ENCODE data around the gene PRKCE.
A peak's percentile ranks its signal among the peaks of the same experiment; 100 is the strongest.

Gene PRKCE

DNA sequence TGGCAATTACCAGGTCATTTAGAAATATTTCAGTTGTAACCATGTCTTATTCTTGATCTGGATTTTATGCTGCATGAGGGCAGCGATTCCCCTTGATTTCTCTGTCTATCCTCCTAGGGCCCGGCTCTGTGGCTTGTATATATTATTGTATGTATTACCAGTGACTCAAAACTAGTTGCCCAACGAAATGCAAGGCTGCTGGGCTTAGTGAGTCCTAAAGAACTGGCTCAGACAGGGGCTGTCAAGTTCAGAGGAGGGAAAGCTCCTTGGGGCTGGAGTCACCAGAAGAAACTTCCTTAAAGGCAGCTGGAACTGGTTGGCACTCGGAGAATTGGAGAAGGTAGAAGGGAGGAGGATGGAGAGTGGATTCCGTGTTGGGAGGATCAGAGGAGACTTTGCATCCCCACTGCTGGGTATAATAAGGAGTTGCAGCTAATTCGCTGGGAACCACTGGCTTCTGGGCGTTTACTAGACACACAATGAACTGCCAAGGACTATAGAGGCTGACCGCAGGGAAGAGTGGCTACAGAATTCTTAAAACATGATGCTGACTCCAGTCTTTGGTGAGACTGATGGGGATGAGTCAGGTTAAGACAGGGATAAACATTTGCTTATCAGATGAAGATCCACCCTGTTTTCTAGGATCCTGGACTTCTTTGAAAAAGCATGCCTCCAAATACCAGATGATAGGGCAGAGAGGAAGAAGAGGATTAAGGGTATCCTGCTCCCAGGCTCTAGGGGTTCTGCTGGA, 104.3 kb downstream of the PRKCE start:
- H4K8ac ChIP-seq (ENCODE audit: low read depth, low read length), result no peak overlapping the region
- no peak overlapping the region for H3K56ac ChIP-seq (ENCODE audit: low read length)
- H3K23ac ChIP-seq (ENCODE audit: low read length), result no peak overlapping the region
- H3K27ac ChIP-seq (ENCODE audit: low read depth, low read length), result no peak overlapping the region
- no peak overlapping the region for H3K4ac ChIP-seq (ENCODE audit: low read depth, low read length)
- no peaks in the 10 kb centered on the region for H3K27me3 ChIP-seq (ENCODE audit: insufficient read depth, low read length, poor library complexity)
- no peak overlapping the region for H3K9ac ChIP-seq (ENCODE audit: low read length)
- no peaks in the 10 kb centered on the region for H3K79me1 ChIP-seq (ENCODE audit: low read length)
- no peak overlapping the region for H3K18ac ChIP-seq (ENCODE audit: low read length)
- H3K4me2 ChIP-seq (ENCODE audit: low read length), result no peak overlapping the region
- no CpG with 5 or more reads among the region's 8 CpGs for WGBS (ENCODE audit: extremely low coverage, insufficient coverage, low lambda C conversion rate)
- no peak overlapping the region for H2BK120ac ChIP-seq (ENCODE audit: low read depth, low read length)
- H2BK5ac ChIP-seq (ENCODE audit: low read length), result no peak overlapping the region
- no peaks in the 10 kb centered on the region for H3K4me1 ChIP-seq (ENCODE audit: control insufficient read depth, low read depth, low read length)
- DNase-seq, result peak; percentile 23
- H3K79me2 ChIP-seq (ENCODE audit: control insufficient read depth, insufficient read depth, low read length), result no peaks in the 10 kb centered on the region
- no peak overlapping the region for H4K5ac ChIP-seq (ENCODE audit: low read length)
- H2BK15ac ChIP-seq (replicated peaks; ENCODE audit: low read depth), result no peak overlapping the region
- no peak overlapping the region for H2AK5ac ChIP-seq (ENCODE audit: low read length)
- no peaks in the 10 kb centered on the region for H3K36me3 ChIP-seq (ENCODE audit: control insufficient read depth, insufficient read depth, low read length)
- H3K4me3 ChIP-seq (ENCODE audit: low read length), result no peak overlapping the region

GRCh38 chr2:45758018-45758417, 106.5 kb downstream of the PRKCE start:
- no peaks in the 10 kb centered on the region for H3K27me3 ChIP-seq (ENCODE audit: insufficient read depth, low read length, poor library complexity)
- H3K18ac ChIP-seq (ENCODE audit: low read length), result no peak overlapping the region
- H2BK5ac ChIP-seq (ENCODE audit: low read length), result no peak overlapping the region
- H3K4me2 ChIP-seq (ENCODE audit: low read length), result no peak overlapping the region
- no peak overlapping the region for H4K5ac ChIP-seq (ENCODE audit: low read length)
- no peak overlapping the region for H4K8ac ChIP-seq (ENCODE audit: low read depth, low read length)
- H3K79me2 ChIP-seq (ENCODE audit: control insufficient read depth, insufficient read depth, low read length), result no peaks in the 10 kb centered on the region
- no peaks in the 10 kb centered on the region for H3K79me1 ChIP-seq (ENCODE audit: low read length)
- WGBS (ENCODE audit: extremely low coverage, insufficient coverage, low lambda C conversion rate), result no CpG with 5 or more reads among the region's 1 CpG
- H2AK5ac ChIP-seq (ENCODE audit: low read length), result no peak overlapping the region
- H3K23ac ChIP-seq (ENCODE audit: low read length), result no peak overlapping the region
- no peak overlapping the region for H3K4me3 ChIP-seq (ENCODE audit: low read length)
- DNase-seq, result no peak
- no peak overlapping the region for H3K9ac ChIP-seq (ENCODE audit: low read length)
- H2BK120ac ChIP-seq (ENCODE audit: low read depth, low read length), result no peak overlapping the region
- H3K27ac ChIP-seq (ENCODE audit: low read depth, low read length), result no peak overlapping the region
- no peaks in the 10 kb centered on the region for H3K36me3 ChIP-seq (ENCODE audit: control insufficient read depth, insufficient read depth, low read length)
- no peak overlapping the region for H2BK15ac ChIP-seq (replicated peaks; ENCODE audit: low read depth)
- H3K4ac ChIP-seq (ENCODE audit: low read depth, low read length), result no peak overlapping the region
- no peak overlapping the region for H3K56ac ChIP-seq (ENCODE audit: low read length)
- H3K4me1 ChIP-seq (ENCODE audit: control insufficient read depth, low read depth, low read length), result no peaks in the 10 kb centered on the region

DNA sequence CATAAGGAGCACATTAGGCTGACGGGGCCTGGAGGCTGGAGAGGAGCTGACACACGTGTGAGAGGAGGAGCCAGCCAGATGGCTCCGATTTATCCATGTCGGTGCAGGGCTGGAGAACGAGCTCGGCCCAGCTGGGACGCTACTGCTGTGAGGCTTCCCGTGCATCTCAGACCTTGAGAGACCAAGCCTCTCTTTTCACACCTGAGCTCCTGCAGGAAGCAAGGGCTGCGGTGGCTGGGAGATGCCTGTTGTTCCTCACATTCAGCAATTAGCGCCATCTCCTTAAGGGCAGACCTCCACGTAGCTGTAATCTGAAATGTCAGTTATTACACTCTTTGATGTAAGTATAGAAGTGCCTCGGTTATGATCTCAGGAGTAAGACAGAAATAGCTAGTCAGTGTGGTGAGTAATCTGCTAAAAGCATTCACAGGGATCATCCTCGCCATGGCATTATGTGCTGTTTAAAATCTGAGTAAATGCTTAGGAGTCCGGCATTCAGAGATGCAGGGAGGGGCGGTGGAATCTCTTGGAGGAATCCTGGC, 107.9 kb downstream of the PRKCE start:
- WGBS (ENCODE audit: extremely low coverage, insufficient coverage, low lambda C conversion rate), result no CpG with 5 or more reads among the region's 15 CpGs

GRCh38 chr2:45761635-45762034, 110.2 kb downstream of the PRKCE start:
- no peak overlapping the region for H2AK5ac ChIP-seq (ENCODE audit: low read length)
- no peak overlapping the region for H3K4ac ChIP-seq (ENCODE audit: low read depth, low read length)
- H3K18ac ChIP-seq (ENCODE audit: low read length), result no peak overlapping the region
- H2BK5ac ChIP-seq (ENCODE audit: low read length), result no peak overlapping the region
- H3K23ac ChIP-seq (ENCODE audit: low read length), result no peak overlapping the region
- no peak overlapping the region for H2BK120ac ChIP-seq (ENCODE audit: low read depth, low read length)
- H3K36me3 ChIP-seq (ENCODE audit: control insufficient read depth, insufficient read depth, low read length), result no peaks in the 10 kb centered on the region
- DNase-seq, result peak; percentile 51
- H3K4me1 ChIP-seq (ENCODE audit: control insufficient read depth, low read depth, low read length), result no peaks in the 10 kb centered on the region
- no peaks in the 10 kb centered on the region for H3K79me1 ChIP-seq (ENCODE audit: low read length)
- H3K56ac ChIP-seq (ENCODE audit: low read length), result no peak overlapping the region
- H3K27me3 ChIP-seq (ENCODE audit: insufficient read depth, low read length, poor library complexity), result no peaks in the 10 kb centered on the region
- H4K8ac ChIP-seq (ENCODE audit: low read depth, low read length), result no peak overlapping the region
- H3K4me2 ChIP-seq (ENCODE audit: low read length), result no peak overlapping the region
- H3K4me3 ChIP-seq (ENCODE audit: low read length), result no peak overlapping the region
- H3K79me2 ChIP-seq (ENCODE audit: control insufficient read depth, insufficient read depth, low read length), result no peaks in the 10 kb centered on the region
- H2BK15ac ChIP-seq (replicated peaks; ENCODE audit: low read depth), result no peak overlapping the region
- H4K5ac ChIP-seq (ENCODE audit: low read length), result no peak overlapping the region
- no peak overlapping the region for H3K27ac ChIP-seq (ENCODE audit: low read depth, low read length)
- no CpG with 5 or more reads among the region's 4 CpGs for WGBS (ENCODE audit: extremely low coverage, insufficient coverage, low lambda C conversion rate)
- H3K9ac ChIP-seq (ENCODE audit: low read length), result no peak overlapping the region

More for the DNA sequence above, 107.9 kb downstream of the PRKCE start:
- no peak overlapping the region for H3K18ac ChIP-seq (ENCODE audit: low read length)
- H3K27ac ChIP-seq (ENCODE audit: low read depth, low read length), result no peak overlapping the region
- no peak overlapping the region for H3K4me2 ChIP-seq (ENCODE audit: low read length)
- no peaks in the 10 kb centered on the region for H3K36me3 ChIP-seq (ENCODE audit: control insufficient read depth, insufficient read depth, low read length)
- H3K4me1 ChIP-seq (ENCODE audit: control insufficient read depth, low read depth, low read length), result no peaks in the 10 kb centered on the region
- no peak overlapping the region for H2BK5ac ChIP-seq (ENCODE audit: low read length)
- no peak overlapping the region for H3K4ac ChIP-seq (ENCODE audit: low read depth, low read length)
- H2BK15ac ChIP-seq (replicated peaks; ENCODE audit: low read depth), result no peak overlapping the region
- H3K27me3 ChIP-seq (ENCODE audit: insufficient read depth, low read length, poor library complexity), result no peaks in the 10 kb centered on the region
- H4K5ac ChIP-seq (ENCODE audit: low read length), result no peak overlapping the region
- H2BK120ac ChIP-seq (ENCODE audit: low read depth, low read length), result no peak overlapping the region
- no peak overlapping the region for H4K8ac ChIP-seq (ENCODE audit: low read depth, low read length)
- H3K9ac ChIP-seq (ENCODE audit: low read length), result no peak overlapping the region
- no peak overlapping the region for H3K56ac ChIP-seq (ENCODE audit: low read length)
- no peak overlapping the region for H3K4me3 ChIP-seq (ENCODE audit: low read length)
- peak; percentile 69 for DNase-seq
- H3K79me1 ChIP-seq (ENCODE audit: low read length), result no peaks in the 10 kb centered on the region
- no peak overlapping the region for H3K23ac ChIP-seq (ENCODE audit: low read length)
- no peak overlapping the region for H2AK5ac ChIP-seq (ENCODE audit: low read length)
- no peaks in the 10 kb centered on the region for H3K79me2 ChIP-seq (ENCODE audit: control insufficient read depth, insufficient read depth, low read length)

GRCh38 chr2:45763255-45763654, 111.8 kb downstream of the PRKCE start:
- no peak overlapping the region for H3K56ac ChIP-seq (ENCODE audit: low read length)
- H3K4me2 ChIP-seq (ENCODE audit: low read length), result no peak overlapping the region
- H3K27me3 ChIP-seq (ENCODE audit: insufficient read depth, low read length, poor library complexity), result no peaks in the 10 kb centered on the region
- H3K36me3 ChIP-seq (ENCODE audit: control insufficient read depth, insufficient read depth, low read length), result no peaks in the 10 kb centered on the region
- no peak overlapping the region for H3K9ac ChIP-seq (ENCODE audit: low read length)
- no peak overlapping the region for H2BK120ac ChIP-seq (ENCODE audit: low read depth, low read length)
- no peak overlapping the region for H3K4me3 ChIP-seq (ENCODE audit: low read length)
- no peaks in the 10 kb centered on the region for H3K79me1 ChIP-seq (ENCODE audit: low read length)
- no peak overlapping the region for H4K5ac ChIP-seq (ENCODE audit: low read length)
- H3K4ac ChIP-seq (ENCODE audit: low read depth, low read length), result no peak overlapping the region
- no peak overlapping the region for H3K18ac ChIP-seq (ENCODE audit: low read length)
- H3K4me1 ChIP-seq (ENCODE audit: control insufficient read depth, low read depth, low read length), result no peaks in the 10 kb centered on the region
- no CpG with 5 or more reads among the region's 2 CpGs for WGBS (ENCODE audit: extremely low coverage, insufficient coverage, low lambda C conversion rate)
- no peak overlapping the region for H3K23ac ChIP-seq (ENCODE audit: low read length)
- no peak overlapping the region for H3K27ac ChIP-seq (ENCODE audit: low read depth, low read length)
- H2AK5ac ChIP-seq (ENCODE audit: low read length), result no peak overlapping the region
- no peak overlapping the region for H4K8ac ChIP-seq (ENCODE audit: low read depth, low read length)
- no peaks in the 10 kb centered on the region for H3K79me2 ChIP-seq (ENCODE audit: control insufficient read depth, insufficient read depth, low read length)
- H2BK5ac ChIP-seq (ENCODE audit: low read length), result no peak overlapping the region
- no peak overlapping the region for H2BK15ac ChIP-seq (replicated peaks; ENCODE audit: low read depth)
- DNase-seq, result no peak

DNA sequence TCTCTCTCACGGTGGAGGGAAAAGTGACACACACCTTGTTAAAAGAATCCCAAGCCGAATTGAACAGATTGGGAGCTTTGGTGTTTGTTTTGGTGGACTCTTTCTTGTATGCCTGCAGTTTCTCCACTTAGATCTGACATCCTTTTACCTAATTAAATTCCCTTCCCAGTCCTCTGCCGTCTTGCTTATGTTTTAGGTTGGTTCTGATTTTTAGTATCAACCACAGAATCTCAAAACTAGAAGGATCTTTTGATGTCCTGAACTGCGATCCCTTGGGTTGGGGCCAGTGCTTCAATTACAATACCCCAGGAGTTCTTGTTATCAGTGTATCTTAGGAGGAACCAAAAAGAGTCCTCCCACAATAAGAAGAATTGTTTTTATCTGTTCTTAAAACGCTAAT, 112.3 kb downstream of the PRKCE start:
- Histone ChIP-seq H3K9ac (ENCODE audit: low read length) (no peak overlapping the region), H3K27ac (ENCODE audit: low read depth, low read length) (no peak overlapping the region), H4K8ac (ENCODE audit: low read depth, low read length) (no peak overlapping the region), H4K5ac (ENCODE audit: low read length) (no peak overlapping the region), H3K36me3 (ENCODE audit: control insufficient read depth, insufficient read depth, low read length) (no peaks in the 10 kb centered on the region), H3K27me3 (ENCODE audit: insufficient read depth, low read length, poor library complexity) (no peaks in the 10 kb centered on the region), H2AK5ac (ENCODE audit: low read length) (no peak overlapping the region), H3K4ac (ENCODE audit: low read depth, low read length) (no peak overlapping the region), H3K56ac (ENCODE audit: low read length) (no peak overlapping the region), H3K18ac (ENCODE audit: low read length) (no peak overlapping the region), H3K23ac (ENCODE audit: low read length) (no peak overlapping the region), H2BK15ac (replicated peaks; ENCODE audit: low read depth) (no peak overlapping the region), H3K79me2 (ENCODE audit: control insufficient read depth, insufficient read depth, low read length) (no peaks in the 10 kb centered on the region), H3K4me1 (ENCODE audit: control insufficient read depth, low read depth, low read length) (no peaks in the 10 kb centered on the region), H2BK5ac (ENCODE audit: low read length) (no peak overlapping the region), H2BK120ac (ENCODE audit: low read depth, low read length) (no peak overlapping the region), H3K4me2 (ENCODE audit: low read length) (no peak overlapping the region), H3K79me1 (ENCODE audit: low read length) (no peaks in the 10 kb centered on the region), H3K4me3 (ENCODE audit: low read length) (no peak overlapping the region)
- DNase-seq, result no peak
- WGBS (ENCODE audit: extremely low coverage, insufficient coverage, low lambda C conversion rate), result no CpG with 5 or more reads among the region's 5 CpGs
